Upper lobe of right lung (tissue), 1 donor: ENCODE results near the gene HIC1. TPM values are rescaled to one million over a fixed set of nuclear protein-coding genes. Genes with fewer than 3 reads are reported as not detected.

Experiments
- ATAC-seq: fragments of 200-7000 bp; cut with Tn5 transposase; one replicate; pipeline ENCODE4 v1.9.1; 2020; ENCODE audit warnings: mild to moderate bottlenecking, moderate library complexity
- DNase-seq: peaks from one replicate; pipeline ENCODE4 v3.0.0-alpha.2; 2020
- H3K27ac ChIP-seq: fragments of 200-600 bp; one replicate; pipeline ENCODE4 v1.8.0; 2022
- H3K27me3 ChIP-seq: fragments of 200-600 bp; one replicate; pipeline ENCODE4 v1.8.0; 2022; ENCODE audit warnings: mild to moderate bottlenecking
- H3K36me3 ChIP-seq: fragments of 200-600 bp; one replicate; pipeline ENCODE4 v1.8.0; 2022
- H3K4me1 ChIP-seq: fragments of 200-600 bp; one replicate; pipeline ENCODE4 v1.8.0; 2022
- H3K4me3 ChIP-seq: fragments of 200-600 bp; one replicate; pipeline ENCODE4 v1.8.0; 2022; ENCODE audit warnings: mild to moderate bottlenecking
- H3K9me3 ChIP-seq: fragments of 200-600 bp; one replicate; pipeline ENCODE4 v1.8.0; 2022
- intact Hi-C: fragments of 100-400 bp; cut with DNase I; formaldehyde crosslinking; loops from one replicate; pipeline ENCODE4 v1.11.0; 2022
- total RNA-seq: library from RNA; stranded (reverse); fragmentation: NEBNext Ultra II Directional; extraction: Animal tissue kit (Norgen Biotek cat#: 25700); gene quantifications from one replicate; pipeline ENCODE4 v1.2.1, GENCODE V29; 2021
- TF ChIP-seq, protein P1 (sequence below): fragments of 200-600 bp; IDR thresholded peaks from one replicate; pipeline ENCODE4 v1.8.0; 2022; ENCODE audit warnings: antibody characterized with exemption
- donor health status: DM: no; HTN: yes; CAD: no; lungs with severe emphysema.

Gene HIC1
- total RNA-seq, 1 donor from 2014 or later, result 20.8 TPM

DNA sequence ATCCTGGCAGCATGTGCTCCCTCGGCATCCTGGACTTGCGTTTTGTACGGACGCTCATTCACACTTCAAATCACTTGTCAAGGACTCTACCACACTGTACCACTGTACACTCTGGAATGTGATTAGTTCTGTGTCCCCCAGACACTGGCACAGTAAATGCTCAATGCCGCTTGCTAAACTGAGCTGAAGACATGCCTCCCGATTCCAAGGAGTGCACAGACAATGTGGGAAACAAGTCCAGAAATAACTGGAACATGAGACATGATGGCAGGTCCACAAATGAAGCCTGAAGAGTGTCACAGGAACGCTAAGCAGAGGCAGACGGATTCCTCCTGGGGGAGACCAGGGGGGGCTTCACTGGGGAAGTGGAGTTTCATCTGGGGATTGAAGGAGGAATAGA is 22.1 kb downstream of the HIC1 start:
- TF ChIP-seq, protein P1, sequence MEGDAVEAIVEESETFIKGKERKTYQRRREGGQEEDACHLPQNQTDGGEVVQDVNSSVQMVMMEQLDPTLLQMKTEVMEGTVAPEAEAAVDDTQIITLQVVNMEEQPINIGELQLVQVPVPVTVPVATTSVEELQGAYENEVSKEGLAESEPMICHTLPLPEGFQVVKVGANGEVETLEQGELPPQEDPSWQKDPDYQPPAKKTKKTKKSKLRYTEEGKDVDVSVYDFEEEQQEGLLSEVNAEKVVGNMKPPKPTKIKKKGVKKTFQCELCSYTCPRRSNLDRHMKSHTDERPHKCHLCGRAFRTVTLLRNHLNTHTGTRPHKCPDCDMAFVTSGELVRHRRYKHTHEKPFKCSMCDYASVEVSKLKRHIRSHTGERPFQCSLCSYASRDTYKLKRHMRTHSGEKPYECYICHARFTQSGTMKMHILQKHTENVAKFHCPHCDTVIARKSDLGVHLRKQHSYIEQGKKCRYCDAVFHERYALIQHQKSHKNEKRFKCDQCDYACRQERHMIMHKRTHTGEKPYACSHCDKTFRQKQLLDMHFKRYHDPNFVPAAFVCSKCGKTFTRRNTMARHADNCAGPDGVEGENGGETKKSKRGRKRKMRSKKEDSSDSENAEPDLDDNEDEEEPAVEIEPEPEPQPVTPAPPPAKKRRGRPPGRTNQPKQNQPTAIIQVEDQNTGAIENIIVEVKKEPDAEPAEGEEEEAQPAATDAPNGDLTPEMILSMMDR, result no peak
- Histone ChIP-seq H3K36me3 (peaks cover 43% of the 10 kb centered on the region), H3K27ac (no peak overlapping the region), H3K4me3 (no peak overlapping the region), H3K4me1 (peaks cover 32% of the 10 kb centered on the region), H3K27me3 (no peaks in the 10 kb centered on the region), H3K9me3 (no peaks in the 10 kb centered on the region)
- no peak for ATAC-seq
- no peak for DNase-seq
- intact Hi-C loops, result no loop called here

DNA sequence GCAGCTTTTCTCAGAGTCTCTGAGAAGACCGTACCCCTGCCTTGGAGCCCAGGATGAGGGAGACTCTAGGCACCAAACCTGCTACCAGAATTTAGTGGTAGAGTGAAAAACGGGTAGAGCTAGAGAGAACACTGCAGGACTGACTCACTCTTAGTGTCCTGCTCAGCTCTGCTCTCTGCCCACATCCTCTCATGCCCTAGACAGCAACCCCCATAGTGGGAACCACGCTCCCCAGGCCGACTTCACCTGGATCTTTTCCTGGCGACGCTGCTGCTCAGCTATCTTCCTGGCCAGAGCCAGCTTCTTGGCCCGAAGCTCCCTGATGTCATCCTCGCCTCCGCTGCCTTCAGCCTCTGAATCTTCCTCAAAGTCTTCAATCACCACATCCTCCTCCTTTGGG is 26.7 kb downstream of the HIC1 start:
- intact Hi-C loops, result no loop called here
- H3K4me3 ChIP-seq, result no peak overlapping the region
- TF ChIP-seq, protein P1, result no peak
- peaks cover 43% of the 10 kb centered on the region for H3K4me1 ChIP-seq
- no peak overlapping the region for H3K27ac ChIP-seq
- ATAC-seq (no peak), DNase-seq (no peak)
- H3K27me3 ChIP-seq, result no peaks in the 10 kb centered on the region
- H3K9me3 ChIP-seq, result no peaks in the 10 kb centered on the region
- H3K36me3 ChIP-seq, result peaks cover 43% of the 10 kb centered on the region

DNA sequence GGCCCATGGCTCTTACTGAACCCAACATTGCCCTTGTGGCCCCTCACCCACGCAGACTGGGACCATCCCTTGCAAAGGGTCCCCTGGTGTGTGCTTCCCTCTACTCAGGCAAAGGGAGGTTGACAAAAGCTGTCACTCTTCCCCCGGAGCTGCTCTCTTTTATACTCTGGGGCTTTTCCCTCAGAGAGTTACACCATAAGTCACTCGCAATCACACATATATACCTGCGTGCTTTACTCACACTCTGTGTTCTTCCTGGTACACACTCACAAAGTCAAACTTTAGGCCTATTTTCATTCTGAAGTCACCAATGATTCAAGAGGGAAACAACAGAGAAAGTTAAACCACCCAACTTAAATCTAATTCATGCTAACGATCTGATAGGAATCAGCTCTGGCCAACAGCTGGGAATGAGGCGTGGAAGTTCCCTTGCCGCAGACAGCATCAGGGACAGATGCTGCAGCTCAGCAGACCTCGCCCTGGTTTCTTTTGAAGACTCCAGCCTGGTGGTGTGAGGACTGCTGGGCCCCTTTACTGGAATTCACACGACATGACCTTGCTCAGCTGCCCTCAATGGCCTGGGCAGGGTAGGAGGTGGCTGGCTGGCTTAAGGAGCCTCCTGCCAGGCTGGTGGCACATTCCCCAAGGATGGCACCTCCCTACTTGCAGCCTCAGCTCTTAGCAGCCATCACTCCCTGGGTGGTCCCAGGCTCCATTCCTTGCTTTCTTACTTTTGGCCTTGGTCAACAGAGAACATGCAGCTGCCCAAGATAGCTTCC is 27.3 kb downstream of the HIC1 start:
- Histone ChIP-seq H3K4me3 (no peak overlapping the region), H3K36me3 (peaks cover 43% of the 10 kb centered on the region), H3K27me3 (no peaks in the 10 kb centered on the region), H3K9me3 (no peaks in the 10 kb centered on the region), H3K27ac (peak overlapping the region; percentile 78), H3K4me1 (peaks cover 40% of the 10 kb centered on the region)
- intact Hi-C loops, result no loop called here
- DNase-seq, result no peak
- TF ChIP-seq, protein P1, result no peak
- no peak for ATAC-seq

DNA sequence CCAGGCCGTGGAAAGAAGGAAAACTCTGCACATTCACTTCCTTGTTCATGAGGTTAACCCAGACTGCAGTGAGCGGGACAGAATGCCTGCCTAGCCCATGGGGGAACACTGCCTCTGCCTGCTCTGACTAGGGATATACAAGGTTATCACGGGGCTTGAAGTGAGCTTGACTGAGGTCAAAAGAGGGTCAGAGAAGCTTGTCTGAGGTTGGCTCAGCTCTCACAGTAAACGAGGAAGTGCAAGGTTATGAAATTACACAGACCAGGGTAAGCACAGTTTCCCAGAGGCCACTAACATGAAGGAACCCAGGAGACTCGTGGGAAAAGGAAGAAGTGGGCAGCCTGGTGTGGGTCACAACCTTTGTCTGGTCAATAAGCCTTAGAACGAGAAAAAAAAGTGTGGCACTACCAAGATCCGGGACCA is 28.7 kb downstream of the HIC1 start:
- TF ChIP-seq, protein P1, result peak; percentile 5
- DNase-seq (peak; percentile 77), ATAC-seq (peak; percentile 86)
- intact Hi-C loops, result no loop called here
- Histone ChIP-seq H3K27ac (peak overlapping the region; percentile 78), H3K4me3 (no peak overlapping the region), H3K9me3 (no peaks in the 10 kb centered on the region), H3K4me1 (peaks cover 52% of the 10 kb centered on the region), H3K27me3 (no peaks in the 10 kb centered on the region), H3K36me3 (peaks cover 29% of the 10 kb centered on the region)

DNA sequence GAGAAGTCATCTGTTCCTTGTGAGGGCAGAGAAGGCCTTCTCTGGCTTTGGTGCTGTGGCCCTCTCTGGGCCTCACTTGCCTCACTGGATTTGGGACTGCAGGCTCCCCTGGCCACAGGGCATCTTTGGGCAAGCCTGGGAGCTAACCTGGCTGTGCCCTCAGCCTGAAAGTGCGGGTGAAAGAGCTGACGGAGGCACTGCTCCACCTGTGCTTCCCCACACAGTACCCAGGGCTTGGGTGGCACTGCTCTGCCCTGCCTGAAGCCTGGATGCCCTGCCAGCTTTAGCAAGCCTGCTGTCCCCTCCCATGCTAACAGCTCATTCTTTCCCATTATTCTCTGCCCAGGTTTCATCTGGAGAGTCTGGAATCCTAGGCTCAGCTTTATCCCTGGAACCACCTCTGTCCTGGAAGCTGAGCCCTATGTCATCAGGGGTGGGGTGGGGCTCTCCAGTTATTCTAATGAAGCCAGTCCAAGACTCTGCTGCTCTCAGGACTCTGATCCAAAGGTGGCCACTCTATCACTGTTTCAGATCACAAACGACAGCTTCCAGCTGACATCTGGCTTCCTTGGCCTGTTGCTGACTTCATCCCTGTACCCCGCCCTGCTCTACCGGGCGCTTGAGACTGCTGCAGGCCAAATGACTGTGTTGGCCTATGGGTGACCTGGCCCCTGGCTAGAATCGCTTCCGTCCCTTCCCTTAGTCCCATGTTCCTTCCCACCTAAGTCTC is 29.3 kb downstream of the HIC1 start:
- TF ChIP-seq, protein P1, result no peak
- intact Hi-C loops, result no loop called here
- Histone ChIP-seq H3K27ac (peak overlapping the region; percentile 78), H3K4me3 (no peak overlapping the region), H3K4me1 (peaks cover 58% of the 10 kb centered on the region), H3K36me3 (peaks cover 23% of the 10 kb centered on the region), H3K9me3 (no peaks in the 10 kb centered on the region), H3K27me3 (no peaks in the 10 kb centered on the region)
- peak; percentile 4 for ATAC-seq
- no peak for DNase-seq
